GM18502 (cell line): ENCODE data around the gene EIF4G1.

Source experiments
- ATAC-seq: cut with Tn5 transposase; IDR thresholded peaks from one replicate; pipeline ENCODE4 v1.9.1; 2021; ENCODE audit warnings: mild to moderate bottlenecking; ENCODE audit not compliant: unreplicated experiment, poor library complexity

EIF4G1 gene

DNA sequence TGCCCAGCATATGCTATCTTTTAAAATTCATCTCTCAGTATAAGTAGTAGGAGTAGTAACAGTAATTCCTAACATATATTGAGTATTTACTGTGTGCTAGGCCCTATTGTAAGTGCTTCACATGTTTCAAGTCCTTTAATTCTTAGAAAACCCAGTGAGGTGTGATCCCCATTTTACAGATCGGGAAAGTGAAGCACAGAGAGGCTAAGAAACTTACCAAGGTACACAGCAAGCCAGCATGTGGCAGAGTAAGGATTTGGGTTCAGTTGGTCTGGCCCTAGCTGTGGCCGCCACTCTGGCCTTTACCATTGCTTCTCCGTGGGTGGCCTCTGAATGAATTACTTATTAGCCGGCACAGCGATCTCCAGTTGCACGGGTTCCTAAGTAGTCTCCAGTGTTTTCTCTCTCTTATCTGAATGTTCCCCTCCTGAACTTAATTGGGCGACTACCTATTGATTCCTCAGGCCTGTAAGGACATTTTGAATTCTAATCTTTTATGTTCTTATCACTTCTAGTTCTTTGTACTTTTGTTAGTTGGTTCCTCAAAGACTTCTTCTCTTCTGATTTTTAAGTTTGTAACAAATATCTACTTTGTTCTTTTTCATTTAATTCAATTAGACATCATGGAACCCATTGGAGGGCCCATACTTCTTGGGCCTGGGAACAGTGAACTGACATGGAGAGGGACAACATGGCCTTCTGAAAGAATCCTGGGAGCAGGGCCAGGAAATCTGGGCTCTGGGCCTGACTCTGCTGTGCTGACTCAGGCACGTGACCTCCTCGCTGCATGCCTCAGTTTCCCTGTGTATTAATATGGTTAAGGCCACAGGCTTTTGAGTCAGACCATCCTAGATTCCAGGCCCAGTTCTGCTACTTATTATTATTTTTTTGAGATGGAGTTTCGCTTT lies 35.4 kb downstream of the EIF4G1 start:
- no peak for ATAC-seq

DNA sequence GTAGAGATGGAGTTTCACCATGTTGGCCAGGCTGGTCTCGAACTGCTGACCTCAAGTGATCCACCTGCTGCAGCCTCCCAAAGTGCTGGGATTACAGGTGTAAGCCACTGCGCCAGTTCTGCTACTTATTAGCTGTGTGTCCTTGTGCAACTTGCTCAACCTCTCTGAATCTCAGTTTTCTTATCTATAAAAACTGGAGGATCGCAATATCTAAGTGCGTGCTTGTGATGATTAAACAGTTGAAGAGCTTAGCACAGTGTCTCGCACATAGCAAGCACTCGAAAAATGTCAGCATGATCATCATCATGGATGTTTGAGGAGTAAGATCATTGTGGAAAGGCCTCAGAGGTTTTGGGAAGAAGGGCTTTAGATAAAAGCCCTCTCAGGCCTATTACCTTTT lies 36.2 kb downstream of the EIF4G1 start:
- no peak for ATAC-seq

DNA sequence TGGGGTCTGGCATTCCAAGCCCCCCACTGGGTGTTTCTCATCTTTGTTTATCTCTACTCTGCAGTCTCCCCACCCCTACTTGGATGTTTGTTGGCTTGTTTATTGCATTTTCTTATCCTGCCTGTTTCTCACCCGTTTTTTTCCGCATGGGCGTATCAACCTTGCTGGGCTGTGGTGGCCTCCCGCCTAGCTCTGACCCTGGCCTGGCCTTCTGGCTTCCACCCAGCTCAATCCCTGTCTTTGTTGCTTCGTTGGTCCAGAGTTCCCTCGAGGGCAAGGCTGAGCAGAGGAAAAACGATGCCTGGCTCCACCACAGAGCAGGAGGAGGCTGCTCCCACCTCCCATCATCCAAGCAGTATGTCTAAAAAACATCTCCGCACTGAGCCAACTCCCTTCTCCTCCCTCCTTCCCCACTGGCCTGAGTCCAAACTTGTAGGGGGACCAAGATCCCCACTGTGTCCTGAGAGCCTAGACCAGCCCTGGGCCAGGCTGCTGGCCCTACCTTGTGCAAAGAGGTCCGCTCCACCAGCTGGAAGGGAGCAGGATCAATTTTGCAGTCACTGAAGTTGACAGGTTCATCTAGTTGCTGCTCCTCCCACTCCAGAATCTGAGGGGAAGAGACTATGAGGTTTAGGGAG lies 37.2 kb downstream of the EIF4G1 start:
- ATAC-seq, result no peak

DNA sequence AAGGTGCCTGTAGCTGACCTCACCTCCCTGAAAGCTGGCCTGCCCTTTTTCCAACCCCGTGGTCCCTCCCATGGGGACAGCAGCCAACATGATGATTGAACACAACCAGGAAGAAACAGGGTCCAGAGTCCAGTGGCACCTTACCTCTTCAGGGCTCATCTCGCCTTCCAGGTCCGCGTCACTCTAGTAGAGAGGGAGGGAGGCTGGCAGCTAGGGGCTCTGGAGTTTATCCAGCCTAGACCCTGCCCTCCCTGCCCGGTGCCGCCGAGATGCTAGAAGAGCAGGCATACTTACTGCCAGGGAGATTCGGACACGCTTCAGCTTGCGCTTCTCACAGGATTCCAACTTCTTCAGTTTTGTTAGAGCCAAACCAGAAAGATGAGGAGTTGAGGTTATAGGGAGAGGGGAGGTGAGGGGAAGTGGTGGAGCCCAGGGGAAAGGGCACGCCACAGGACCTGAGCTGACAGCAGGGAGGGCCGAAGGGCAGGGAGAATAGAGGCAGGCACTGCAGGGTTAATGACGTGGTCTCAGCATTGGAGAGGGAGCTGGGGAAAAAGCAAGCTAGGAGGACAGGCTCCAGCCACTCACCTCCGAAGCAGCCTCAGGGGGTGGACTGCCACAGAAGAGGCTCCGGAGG lies 37.9 kb downstream of the EIF4G1 start:
- ATAC-seq, result no peak

DNA sequence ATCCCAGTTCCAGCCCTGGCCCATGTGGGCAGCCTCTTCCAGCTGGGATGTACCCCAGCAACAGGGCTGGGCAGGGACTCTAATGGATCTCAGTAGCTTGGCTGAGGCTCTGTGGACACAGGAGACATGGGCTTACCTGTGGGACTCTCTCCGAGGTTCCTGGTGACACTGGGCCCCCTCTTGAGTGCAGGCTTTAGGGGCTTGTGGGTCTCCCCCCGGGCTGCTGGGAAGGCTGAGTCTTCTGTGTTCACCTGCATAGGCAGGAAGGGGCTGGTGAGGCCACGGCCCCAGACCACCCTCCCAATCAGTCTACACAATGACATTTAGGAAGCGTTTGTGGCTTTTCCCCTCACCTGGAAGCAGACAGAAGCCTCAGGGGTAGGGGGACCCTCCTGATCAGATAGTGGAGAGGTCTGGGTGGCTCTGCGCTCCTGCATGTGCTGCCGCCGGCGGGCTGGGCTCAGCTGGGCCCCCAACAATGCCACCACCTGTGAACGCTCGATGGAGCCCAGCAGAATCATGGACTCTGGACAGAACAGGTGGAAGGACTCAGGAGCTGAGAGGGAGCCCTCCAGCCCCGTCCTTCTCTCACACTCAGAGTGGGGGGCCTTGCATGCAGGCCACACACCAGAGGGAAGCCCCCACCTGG lies 38.6 kb downstream of the EIF4G1 start:
- ATAC-seq, result no peak

DNA sequence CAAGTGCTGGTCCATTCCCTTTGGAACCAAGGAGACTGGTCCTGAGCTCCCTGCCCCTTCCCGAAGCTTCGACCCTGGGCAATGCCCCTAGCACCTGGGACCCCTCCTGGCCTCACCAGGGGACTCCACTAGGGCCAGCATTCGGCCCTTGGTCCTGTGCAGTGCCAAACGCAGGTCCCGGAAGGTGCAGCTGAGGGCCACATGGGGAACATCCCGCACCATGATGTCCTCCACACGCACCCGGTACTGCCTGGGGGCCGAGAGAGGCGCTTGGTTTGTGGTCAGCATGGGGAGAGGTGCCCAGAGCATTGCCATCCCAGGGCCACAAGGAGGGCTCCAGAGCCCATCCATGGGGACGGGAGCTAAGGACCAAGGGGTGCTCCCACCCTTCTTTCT lies 39.1 kb downstream of the EIF4G1 start:
- no peak for ATAC-seq

DNA sequence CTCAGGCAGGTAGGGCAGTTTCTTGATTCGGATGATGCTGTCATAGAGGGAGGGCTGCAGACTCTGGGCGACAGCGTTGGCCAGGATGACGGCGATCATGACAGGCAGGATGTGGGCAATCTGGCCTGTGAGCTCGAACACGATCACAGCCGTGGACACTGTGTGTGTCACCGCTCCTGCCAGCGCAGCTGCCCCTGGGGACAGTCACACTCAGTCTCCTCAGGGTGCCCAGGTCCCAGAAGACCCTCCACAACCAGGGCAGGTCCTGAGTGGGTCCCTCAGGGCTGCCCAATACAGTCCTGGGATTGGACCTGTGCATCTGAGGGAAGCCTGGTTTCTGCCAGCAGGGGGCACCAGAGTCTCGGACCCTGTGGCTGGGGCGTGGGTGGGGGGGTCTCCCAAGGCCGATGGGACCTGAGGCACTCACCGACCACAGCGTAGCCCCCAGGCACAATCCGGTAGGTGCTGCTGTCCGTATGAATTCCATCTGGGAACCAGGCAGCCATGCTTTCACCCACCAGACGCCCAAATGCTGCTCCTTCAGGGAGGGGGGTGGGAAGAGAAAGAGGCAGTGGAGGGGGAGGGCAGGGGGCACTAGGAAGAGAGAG lies 39.8 kb downstream of the EIF4G1 start:
- ATAC-seq, result no peak

DNA sequence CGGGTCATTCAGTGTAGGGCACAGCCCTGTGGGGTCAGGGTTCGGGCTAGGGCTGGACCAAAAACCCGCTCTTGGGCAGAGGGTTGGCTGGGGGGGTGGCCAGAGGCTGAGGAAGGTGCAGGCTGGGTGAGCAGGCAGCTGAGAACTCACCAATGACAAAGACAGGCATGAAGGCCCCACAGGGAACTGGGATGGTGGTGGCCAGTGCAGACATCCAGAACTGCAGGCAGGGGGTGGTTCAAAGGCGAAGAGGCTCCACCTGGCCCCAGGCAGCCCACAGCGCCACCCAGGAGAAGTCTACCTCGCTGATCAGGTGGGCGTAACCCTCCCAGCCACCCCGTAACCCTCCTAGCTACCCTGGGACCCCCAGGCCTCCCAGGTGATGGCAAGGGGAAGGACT lies 40.3 kb downstream of the EIF4G1 start:
- ATAC-seq, result no peak

DNA sequence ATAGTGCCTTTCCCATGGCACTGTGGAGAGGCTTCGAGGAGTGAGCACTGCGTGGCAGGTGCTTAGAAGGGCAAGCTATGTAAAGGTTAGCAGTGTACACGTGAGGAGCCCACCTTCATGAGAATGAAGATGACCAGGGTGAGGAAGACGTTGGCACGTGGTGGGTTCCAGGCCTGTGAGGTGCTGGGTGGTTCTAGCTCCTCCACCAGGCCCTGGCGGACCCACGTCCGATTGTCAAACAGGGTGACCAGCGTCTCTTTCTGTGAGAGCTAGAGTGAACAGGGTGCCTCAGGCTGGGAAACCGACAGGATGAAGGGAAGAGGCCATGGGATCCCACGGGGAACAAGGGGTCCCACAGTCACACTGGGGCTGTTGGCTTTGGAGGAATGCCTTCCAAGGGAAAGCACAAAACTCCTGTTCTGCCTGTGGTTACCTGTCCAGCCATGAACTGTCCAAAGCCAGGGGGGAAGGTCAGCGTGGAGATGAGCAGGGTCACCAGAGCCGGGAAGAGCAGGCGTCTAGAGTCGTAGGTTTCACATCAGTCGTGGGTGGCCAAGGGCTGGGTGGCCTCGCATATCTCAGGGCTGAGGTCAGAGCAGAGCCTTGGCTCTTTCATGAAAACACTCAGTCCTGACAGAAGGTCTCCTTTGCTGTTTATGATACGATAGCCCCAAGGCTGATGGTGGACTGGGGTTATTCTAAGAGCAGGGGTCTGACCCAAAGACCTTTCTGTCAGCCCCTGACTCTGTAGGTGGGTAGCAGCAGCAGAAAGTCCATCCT lies 41.0 kb downstream of the EIF4G1 start:
- ATAC-seq, result no peak

DNA sequence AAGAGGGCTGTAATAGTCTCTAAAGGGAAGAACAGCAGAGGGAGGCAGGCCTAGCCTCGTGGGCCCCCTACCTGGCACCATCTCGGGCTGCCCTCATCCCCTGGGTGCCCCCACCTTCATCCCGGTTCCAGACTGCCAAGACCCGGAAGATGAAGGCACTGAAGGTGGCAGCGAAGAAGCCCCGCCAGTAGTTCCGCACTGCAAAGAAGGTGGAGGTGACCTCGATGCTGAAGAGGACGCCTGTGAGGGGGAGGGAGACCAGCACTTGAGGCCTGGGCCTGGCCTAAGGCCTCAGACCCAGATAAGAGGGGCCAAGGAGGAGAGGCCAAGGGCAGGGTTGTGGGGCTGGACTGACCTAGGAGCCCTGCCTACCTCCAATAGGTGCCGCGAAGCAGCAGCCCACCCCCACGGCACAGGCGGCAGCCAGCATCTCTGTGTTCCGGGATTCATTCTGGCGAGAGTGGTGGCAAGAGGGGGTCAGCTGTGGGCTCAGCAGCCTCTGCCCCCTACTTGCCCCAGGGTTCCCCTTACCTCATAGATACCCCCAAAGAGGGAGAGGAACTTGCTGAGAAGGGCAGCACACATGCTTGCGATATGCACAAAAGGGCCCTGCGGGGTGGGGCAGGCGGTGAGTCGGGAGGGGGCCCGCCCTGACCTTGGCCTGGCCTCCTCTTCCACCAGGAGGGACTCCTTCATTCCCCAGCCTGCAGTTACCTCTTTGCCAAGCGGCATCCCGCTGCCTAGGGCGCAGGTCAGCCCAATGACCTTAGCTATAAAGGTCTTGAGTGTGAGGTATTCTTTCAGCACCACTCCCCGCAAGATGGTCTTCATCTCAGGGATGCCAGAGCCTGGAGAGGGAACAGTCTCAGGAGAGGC lies 43.1 kb downstream of the EIF4G1 start:
- ATAC-seq, result no peak

DNA sequence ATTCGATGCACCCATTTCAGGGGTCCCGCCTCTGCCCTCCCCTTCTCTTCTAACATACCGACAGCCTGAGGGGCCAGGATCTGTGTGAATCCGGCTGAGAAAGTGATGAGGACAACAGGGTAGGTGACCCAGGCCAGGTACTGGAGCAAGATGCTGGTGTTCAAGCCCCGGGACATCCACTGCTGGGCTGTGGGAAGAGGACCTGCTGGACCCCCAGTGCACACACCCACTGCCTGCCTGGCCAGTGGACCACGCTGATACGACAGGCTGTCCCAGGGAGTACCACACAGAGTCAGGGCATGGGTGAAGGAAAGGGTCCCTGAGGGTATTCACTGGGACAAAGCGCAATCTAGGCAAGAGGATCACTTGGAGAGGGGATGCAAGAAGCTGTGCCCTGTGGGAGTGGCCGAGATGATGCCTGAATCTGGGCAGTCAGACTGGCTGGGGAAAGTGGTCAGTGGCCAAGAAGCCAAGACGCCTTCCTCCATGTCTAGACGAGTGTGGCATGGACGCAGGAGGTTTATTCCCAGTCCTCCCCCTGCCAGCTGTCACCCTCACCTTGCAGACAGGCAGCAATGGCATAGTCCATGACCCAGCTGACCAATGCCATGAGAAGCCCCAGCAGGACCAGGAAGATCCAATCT lies 43.8 kb downstream of the EIF4G1 start:
- no peak for ATAC-seq

DNA sequence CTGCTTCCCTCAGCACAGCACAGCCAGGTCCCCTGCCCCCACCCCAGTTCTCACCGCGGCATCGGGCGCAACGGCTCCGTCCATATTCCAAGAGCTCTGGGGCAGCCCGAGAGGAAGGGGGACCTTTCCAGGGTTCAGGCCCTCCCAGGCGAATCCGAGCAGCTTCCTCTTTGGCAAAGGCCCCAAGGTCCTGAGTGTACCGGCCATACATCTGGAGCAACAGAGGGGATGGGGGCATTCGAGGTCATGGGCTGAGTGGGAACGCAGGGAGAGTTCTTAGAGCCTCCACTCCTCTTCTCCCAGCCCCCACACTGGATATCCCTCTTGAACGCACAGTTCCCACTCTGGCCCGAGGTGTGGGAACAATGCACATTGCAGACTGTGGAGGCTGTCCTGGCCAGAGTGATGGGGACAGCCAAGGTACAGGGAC lies 44.5 kb downstream of the EIF4G1 start:
- ATAC-seq, result no peak

DNA sequence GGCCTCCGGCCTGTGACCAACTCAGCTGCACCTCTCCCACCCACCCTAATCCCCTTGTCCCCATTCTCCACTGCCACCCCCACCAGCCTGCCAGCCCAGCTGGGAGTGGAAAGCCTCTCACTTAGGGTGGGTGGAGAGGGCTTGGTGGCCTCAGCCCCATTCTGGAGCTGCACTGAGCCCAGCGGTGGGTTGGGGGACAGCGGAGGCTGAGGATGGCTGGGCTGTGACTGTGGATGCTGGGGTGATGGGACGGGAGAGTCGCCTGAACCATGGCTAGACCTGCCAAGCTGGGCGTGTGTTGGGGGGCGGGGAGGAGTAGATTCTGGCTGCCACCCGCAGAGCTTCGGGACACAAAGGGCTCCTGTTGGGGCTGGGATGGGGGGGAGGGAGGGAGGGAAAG lies 45.2 kb downstream of the EIF4G1 start:
- ATAC-seq, result no peak

DNA sequence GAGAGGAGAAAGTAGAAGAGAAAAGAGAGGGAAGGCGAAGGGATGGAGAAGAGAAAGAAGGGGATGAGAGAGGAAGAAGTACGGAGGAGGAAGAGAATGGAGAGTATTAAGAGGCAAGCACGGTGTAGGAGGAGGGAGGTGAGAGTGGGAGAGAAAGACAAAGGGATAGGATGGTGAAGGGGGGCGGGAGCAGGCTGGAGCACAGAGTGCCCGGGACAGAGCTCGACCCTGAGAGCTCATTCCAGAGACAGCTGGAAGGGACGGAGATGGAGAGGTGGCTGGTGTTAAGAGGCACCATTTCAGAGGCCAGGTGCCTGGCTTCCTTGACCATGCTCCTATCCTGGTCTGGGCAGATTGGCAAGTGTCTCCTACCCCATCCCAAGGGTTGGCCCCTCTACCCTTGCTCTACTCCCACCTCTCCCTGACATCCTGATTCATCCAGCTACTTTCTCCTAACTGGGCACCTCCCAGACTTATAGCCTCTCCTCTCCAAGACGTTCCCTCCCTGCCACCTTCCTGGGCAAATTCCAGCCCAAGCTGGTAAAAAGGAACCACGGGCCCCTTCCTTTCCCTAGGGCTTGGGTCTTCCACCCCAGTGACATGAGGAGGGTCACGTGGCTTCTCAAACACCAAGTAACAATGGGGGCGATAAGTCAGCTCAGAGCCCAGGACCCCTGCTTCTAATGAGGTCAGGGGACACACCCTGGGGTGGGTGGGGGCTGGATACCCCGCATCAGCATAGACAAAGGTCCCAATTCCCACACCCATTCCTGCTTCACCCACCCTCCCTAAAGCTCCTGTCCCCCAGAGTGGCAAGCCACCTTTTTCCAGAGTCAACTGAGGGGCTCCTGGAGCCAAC lies 45.9 kb downstream of the EIF4G1 start:
- no peak for ATAC-seq

DNA sequence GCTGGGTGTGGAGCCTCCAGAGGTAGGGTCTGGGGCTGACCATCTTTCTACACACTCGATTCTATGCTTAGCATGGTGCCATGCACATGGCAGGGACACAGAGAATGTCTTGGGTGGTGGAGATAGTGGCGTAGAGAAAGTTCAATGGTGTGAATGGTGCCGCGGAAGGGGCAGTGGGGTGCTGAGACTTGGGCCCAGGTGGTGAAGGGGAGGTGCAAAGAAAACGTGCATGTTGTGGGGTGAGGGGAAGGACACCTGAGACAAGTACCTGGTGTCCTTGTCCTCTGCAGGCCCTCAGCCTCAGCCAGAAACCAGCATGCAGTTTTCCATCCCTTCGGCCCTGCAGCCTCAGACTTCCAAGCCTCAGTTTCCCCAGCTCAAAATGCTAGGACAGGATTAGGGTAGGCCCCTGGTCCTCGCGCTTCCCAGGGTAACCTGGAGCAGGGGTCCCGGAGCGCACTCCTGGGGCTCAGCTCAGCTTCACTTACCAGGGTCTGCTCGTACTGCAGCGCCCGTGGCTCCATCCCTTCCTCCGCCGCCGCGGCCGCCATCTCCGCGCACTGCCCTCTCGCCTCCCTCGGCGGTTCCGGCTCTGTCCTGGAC lies 46.6 kb downstream of the EIF4G1 start:
- ATAC-seq, result no peak

DNA sequence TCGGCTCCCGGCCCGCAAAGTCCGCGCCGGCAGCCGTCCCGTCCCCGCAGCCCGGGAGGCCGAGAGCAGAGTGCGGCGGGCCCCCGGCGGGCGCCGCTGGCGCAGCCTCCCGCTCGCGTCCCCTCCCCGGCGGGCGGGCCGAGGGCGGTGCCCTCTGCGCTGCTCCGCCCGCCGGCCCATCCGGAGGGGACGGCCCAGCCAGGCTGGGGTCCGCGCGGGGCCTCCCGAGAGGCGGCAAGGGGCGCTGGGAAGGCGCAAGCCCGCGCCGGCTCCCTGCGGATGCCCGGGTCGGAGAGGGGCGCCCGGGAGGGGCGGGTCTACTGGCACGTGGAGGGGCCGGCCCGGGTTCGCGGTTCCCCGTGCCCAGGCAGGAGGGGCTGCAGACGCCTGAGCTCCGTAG lies 47.1 kb downstream of the EIF4G1 start, which contains the start of the genes CLCN2 and POLR2H:
Gene CLCN2 (minus strand): TSS at position 74 of the 400 bp plus-strand sequence. CDS start 126 bp downstream, outside the sequence.
Gene POLR2H (plus strand): TSS at position 179 of the 400 bp plus-strand sequence. CDS start 1,783 bp downstream, outside the sequence.
- peak; percentile 45 for ATAC-seq
